Body of pancreas (tissue), 4 donors: ENCODE data around the gene CDH4.

Source experiments
- POLR2A ChIP-seq, 3 donors: fragments of 450-650 bp; IDR thresholded peaks; one replicate each; pipeline ENCODE4 v1.6.1; 2016; ENCODE audit warnings: antibody characterized with exemption in 3 of 3, mild to moderate bottlenecking in 2 of 3
- TF ChIP-seq, protein P1 (sequence below), 7 experiments: fragments of 450-650 bp in 4 of 7; fragments of 200-600 bp in 3 of 7; sonication (generic) in 3 of 7; IDR thresholded peaks; one replicate each; pipeline ENCODE4 v1.5.1; 2016 to 2019; ENCODE audit warnings: antibody characterized with exemption in 7 of 7

DNA sequence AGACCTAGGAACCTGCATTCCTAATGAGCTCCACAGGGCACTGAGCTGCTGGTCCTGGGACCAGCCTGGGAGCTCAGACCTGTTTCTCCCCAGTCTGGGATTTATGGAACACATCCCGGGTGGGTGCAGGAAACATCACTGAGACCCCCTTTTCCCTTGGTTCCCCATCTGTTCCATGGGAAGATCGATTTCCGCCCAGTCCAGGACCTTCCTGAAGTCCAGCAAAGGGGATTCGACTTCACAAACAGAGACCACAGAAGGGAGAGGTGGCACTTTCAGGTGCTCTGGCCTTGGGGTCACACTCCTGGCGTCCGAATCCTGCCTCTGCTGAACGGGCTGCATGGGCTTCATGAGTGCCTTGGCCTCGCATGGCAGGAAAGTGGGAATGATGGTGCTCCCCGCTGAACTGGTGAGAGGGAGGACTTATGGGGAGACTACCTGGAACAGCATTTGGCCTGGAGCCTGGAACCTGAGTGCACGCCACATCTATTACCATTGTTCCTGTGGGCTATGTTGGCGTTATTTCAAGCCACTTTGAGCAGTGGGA lies 517.3 kb downstream of the CDH4 start:
- TF ChIP-seq, protein P1, sequence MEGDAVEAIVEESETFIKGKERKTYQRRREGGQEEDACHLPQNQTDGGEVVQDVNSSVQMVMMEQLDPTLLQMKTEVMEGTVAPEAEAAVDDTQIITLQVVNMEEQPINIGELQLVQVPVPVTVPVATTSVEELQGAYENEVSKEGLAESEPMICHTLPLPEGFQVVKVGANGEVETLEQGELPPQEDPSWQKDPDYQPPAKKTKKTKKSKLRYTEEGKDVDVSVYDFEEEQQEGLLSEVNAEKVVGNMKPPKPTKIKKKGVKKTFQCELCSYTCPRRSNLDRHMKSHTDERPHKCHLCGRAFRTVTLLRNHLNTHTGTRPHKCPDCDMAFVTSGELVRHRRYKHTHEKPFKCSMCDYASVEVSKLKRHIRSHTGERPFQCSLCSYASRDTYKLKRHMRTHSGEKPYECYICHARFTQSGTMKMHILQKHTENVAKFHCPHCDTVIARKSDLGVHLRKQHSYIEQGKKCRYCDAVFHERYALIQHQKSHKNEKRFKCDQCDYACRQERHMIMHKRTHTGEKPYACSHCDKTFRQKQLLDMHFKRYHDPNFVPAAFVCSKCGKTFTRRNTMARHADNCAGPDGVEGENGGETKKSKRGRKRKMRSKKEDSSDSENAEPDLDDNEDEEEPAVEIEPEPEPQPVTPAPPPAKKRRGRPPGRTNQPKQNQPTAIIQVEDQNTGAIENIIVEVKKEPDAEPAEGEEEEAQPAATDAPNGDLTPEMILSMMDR (IDR thresholded peaks at IDR 0.05), result no peak
- no peak for TF ChIP-seq POLR2A (IDR thresholded peaks at IDR 0.05)
